HG03457 (cell line): ENCODE data around the gene CBLN2.

Experiments
- ATAC-seq: cut with Tn5 transposase; IDR thresholded peaks from one replicate; pipeline ENCODE4 v1.9.1; 2021; ENCODE audit warnings: moderate number of reproducible peaks; ENCODE audit not compliant: unreplicated experiment

The CBLN2 gene

DNA sequence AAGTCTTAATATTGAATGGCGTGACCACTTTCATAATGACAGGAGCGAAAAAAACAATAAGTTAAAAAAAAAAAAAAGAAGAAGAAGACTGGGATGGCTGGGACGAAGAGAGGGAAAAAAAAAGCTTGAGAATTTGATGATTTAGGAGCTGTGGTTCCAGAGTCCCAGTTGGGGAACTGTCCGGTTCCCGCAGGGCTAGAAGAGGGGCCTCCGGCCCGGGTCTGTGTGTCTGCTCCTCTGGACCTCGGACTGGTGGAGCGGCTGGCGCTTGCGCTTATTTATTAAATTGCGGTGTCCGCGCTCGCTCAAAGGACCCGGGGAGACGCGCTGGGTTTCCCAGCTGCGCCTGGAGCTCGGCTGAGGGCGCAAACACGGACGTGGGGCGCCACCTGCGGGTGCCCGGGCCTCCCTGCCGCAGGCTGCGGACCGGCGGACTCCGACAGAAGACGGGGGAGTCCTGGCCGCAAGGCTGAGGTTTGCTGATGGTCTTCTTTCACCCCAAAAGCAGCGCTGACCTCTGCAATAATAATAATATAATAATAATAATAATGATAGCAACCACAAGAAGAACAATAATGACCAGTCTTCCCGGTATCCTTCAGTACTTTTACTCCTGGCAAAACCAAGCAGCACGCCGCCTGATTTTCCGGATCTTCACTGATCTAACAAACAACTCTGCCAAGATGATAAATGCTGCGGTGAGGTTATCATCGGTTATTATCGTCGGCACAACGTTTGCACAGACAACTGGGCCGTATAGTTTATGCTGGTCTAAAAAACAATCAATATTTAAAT is at the start of gene CBLN2:
TSS of gene CBLN2 (minus strand) at position 251 of the 795 bp plus-strand sequence. CDS start 2,182 bp downstream, outside the sequence.
- ATAC-seq, result peak; percentile 87

DNA sequence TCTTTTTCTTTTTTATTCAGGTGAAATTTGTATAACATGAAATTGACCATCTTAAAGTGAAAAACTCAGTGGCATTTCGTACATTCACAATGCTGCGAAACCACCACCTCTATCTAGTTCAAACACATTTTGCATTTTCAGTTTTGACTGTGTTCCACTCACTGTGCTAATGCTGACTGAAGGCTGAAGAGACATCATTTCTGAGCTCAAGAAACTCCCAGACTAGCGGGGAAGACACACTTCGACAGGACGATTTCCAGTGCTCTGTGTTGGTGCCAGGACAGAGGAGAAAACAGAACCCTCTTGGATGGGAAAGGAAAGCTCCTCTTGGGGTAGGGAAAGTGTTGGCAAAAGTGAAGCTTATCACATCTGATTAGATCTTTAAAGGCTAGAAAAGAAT is 44.2 kb upstream of the CBLN2 start:
- ATAC-seq, result no peak

DNA sequence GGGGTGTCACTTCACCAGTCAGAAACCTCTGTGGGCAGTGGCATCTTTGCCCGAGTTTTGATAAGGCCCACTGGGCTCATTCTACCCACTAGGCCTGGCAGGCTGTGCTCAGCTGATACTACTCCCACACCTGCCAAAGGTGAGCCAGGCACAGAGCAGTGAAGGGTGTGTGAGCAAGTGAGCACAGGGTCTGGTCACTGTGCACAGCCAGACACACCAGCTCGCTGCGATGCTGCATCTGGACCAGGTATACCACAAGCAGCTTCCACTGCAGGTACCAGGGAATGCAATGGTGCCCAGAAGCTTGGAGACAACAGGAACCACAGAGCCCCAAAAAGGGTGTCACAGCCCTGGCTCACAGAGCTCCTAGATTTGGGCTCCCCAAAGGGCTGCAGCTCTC is 40.6 kb upstream of the CBLN2 start:
- ATAC-seq, result no peak

DNA sequence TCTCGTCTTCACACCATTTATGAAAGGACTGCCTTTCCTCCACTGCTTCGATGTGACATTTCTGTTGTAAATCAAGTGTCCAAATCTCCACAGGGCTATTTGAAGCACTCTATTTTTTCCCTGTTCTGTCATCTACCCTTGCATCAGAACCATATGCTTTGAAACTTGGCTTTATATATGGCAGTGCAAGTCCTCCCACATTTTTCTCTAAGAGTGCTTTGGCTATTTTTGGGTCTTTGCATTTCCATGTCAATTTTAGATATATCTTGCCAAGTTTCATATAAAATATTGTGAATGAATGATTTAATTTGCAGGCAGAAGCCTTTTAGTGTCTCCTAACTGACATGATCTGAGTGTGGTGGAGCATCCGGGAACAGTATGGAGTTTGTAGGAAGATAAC is 37.8 kb upstream of the CBLN2 start:
- ATAC-seq, result no peak

DNA sequence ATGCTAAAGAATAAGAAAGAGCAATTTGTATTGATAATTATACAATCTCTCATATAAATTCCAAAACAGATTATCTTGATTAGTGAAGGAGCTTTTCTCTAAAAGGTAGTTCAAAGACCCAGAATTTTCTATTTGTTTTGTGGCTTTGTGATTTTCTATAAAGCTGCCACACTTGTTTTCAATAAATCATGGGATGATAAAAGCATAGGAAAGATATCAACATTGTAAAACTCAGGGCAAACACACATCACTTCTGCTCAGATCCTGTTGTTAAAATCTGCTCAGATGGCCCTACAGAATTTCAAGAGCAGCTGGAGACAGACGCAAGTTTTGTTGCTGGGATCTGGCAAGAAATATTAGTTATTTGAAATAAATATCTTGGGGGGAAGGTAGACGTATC is 28.8 kb upstream of the CBLN2 start:
- no peak for ATAC-seq

DNA sequence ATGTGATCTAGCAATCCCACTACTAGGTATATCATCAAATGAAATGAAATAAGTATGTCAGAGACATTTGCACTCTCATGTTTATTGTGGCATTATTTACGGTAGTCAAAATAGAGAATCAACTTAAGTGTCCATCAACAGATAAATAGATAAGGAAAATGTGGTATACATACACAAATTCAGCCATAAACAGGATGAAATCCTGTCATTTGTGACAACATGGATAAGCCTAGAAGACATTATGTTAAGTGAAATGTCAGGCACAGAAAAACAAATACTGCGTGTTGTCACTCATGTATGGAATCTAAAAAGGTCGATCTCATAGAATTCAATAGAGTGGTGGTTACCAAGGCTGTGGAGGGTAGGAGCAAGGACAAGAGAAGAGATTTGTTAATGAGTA is 22.1 kb upstream of the CBLN2 start:
- no peak for ATAC-seq

DNA sequence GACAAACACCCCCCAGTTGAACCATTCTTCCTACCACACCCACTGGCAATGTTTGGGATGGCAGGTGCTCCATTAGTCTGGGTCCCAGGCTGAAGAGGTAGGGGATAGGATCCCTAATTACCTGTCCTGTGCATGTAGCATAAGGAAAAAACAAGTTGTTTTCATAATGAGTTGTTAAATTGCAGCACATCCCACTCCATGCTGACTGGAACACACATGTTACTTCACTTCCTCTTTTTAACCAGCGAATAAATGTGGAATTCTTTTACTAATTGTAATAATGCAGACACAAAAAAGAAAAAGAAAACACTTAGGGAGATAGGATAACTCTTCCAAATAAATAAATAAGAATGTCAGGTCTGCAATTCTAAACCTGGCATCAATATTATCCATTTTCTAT is 11.8 kb upstream of the CBLN2 start:
- ATAC-seq, result no peak

DNA sequence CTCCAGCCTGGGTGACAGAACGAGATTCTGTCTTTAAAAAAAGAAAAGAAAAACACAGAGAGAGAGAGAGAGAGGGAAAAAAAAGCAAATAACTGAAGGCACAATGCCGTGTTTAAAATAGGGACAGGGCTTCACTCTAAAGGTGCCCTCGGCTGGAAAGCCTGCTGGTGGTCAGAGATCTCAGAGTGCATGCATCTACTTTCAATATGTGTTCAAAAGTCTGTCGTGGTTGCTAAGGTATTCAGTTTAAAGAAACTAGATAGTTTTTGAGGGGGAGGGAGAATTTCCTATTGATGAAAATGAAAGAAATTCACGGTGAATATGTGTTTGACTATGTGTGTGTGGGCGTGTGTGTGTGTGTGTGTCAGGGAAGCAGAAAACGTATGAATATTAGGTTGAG is 11.0 kb upstream of the CBLN2 start:
- no peak for ATAC-seq

DNA sequence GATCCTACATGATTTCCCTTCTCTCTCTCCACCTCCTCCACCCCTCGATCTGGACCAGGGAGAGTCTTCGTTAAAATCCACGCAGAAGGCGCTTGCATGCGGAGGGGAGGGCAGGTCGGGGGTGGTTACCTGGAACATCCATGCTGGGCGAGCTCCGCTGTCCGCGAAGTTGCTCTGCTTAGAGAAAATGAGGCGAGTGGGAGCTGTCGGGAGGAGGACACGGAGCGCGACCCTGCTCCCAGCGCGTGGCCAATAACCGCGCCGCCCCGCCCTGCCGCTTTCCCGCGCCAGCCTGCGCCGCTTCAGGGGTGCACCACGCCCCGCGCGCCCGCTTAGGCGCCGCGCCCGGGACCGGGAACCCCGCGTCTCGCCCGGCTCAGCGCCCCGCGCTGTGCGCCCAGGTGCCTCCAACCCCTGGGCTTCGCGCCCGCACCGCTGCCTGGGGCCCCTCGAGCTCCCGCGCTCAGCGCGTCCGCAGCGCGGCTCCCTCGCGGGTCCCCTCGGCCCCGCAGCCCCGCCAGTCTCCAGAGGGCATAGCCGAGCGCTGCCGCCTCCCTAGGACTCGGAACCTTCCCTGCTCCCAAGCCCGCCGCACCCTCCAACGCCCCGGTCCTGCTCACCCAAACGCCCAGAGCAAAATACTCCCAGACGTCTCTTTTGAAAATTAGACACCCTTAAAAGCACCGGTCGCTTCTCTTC is 636 bp downstream of the CBLN2 start:
- ATAC-seq, result no peak

DNA sequence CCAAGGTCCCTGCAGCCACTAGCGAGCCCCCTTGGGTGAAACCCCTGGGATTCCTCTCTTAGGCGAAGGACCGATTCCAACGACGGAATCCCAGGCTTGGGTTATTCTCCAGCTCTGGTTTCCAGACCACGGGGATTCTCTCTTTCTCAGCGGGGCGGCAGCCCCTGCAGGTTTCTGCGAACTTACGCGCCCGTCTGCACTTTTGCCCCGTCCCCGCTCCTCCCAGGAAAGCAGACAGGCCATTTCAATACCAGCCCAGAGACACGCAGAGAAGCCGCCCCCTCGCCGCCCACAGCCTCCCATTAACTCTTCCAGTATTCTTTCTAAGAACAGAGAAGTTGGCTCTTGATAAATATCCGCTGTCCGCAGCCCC is 1.2 kb downstream of the CBLN2 start:
- no peak for ATAC-seq

DNA sequence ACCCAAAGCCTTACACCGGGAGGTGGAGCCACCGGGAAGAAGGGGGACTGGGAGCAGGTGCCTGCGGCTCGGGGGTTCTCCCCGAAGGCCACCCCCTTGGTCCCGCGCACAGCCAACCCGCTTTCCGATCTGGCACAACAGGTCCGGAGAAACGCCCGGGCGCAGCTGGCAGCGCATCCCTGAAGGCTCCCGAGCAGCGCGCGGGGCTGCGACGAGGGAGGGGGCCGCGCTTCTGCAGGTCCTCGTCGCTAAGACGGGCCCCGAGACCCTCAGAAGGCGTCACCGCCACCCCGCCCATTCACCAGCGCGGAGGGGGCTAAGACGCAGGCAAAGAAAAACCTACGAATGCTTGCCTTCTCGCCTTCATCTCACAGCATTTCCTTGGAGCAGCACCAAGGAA is 1.8 kb downstream of the CBLN2 start:
- ATAC-seq, result no peak

DNA sequence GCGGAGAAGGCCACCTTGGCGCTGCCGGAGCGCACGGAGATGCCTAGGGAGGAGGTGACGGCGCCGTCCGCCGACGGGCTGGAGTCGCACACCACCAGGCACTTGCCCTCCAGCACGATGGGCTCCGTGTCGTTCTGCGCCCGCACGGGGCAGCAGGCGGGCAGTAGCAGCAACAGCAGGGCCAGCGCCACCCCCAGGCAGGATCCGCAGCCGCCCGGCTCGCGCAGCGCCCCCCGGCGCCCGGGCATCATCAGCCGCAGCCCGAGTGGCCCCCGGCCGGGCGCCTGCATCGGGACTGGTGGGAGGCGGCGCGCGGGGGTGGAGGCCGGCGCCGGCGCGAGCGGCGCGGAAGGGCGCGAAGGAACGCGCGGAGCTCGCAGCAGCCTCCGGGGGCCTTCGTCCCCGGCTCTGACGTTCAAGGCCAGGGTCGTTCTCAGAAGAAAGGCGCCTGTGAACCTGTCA is 2.2 kb downstream of the CBLN2 start:
- ATAC-seq, result no peak

DNA sequence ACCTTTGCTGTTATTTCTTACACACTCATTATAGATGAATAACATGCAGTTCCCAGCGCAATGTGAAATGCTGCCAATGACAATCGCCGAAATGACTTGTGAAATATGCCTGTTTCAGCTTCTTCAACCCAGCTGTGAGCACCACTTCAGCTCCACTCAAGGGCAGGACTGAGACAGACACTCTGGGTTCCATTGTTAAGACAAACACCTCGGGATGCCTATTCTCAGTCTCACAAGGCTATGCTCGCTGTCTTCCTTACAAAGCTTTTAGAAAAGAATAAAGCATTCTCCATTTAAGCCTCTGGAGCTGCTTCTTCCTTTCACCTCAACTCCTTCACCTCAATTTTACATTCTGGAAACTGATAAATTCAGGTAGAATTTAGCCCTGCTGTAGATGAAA is 4.2 kb downstream of the CBLN2 start:
- ATAC-seq, result no peak

DNA sequence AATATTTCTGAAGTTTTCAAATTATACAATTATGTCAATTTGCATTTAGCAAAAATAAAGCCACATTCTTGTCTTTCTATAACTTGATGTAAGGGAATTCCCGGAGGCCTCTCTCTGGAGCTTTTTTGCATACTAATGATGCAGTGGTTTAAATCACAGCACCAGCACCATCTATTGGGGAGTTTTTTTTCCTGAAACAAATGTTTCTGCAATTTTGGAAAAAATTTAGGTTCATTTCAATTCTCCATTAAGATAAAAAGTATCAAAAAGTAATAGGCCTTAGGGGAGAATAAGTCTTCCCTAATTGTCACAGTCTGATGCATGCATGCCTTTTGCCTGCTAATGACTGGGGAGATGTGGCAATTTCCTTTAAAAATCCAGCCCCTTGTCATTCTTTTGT is 13.5 kb downstream of the CBLN2 start:
- no peak for ATAC-seq

DNA sequence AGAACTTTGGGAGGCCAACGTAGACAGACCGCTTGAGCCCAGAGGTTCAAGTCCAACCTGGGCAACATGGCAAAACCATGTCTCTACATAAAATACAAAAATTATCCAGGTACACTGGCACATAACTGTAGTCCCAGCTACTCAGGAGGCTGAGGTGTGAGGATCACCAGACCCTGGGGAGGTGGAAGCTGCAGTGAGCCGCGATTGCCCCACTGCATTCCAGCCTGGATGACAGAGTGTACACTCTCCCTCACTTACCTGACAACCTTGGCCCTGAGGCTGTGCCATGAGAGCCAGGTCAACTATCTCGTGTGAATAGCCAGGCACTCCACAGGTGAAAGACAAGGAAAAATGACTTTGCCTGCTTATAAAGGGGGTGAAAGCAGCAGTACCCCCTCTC is 39.3 kb downstream of the CBLN2 start:
- ATAC-seq, result no peak

DNA sequence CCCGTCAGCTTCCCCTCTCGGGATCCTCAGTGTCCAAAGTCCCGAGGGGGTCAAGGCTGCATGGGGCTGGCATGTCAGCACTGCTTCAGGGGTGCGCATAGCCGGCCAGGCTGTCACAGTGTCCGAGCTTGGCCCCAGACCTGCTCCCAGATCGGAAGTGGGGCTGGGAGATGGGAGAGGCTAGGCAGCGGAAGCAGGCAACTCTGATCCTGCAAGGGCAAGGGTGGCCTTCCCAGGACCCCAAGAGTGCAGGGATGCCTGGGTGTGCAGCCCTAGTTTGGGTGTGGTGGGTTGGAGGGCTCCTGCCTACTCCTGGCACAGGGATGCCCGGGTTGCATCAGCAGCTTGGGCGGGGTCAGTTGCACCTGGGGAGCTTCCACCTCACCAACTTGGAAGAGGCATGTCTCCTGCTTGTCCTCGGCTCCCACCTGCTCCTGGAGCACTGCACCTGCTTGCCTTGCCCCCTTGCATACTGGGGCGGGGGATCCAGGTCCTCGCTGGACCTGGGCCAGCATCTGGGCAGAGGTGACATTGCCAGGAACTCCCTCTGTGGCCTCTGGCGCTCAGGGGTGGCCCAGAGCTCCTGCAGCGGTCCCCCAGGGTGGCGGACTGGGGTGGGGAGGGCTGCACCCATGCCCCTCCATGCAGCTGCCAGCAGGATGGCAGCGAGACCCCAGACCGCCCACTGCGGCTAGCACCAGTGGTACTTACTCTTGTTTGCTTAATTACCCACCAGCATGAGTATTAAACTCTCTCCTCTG is 41.3 kb downstream of the CBLN2 start:
- no peak for ATAC-seq

DNA sequence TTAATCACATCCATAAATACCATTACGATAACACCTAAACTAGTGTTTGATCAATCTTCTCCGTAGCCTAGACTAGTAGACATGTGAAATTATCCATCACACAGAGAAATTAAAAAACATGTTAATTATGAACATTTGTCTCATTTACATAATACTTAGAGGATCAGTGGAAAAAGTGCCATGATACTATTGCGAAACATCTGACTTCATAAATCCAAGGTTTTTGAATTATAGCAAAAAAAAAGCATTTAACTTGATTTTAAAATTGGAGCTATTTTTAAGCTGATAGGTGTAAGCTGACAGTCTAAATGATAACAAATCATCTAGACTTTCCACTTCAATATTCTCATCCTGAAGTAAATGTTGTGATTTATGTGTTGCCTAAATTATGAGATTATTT is 51.6 kb downstream of the CBLN2 start:
- ATAC-seq, result no peak
